ENCODE data around the gene SNX30. TPM values are rescaled to one million over a fixed set of nuclear protein-coding genes. Genes with fewer than 3 reads are reported as not detected.

The SNX30 gene
- total RNA-seq, 1 experiment from 2014 or later, result 6.4 TPM

DNA sequence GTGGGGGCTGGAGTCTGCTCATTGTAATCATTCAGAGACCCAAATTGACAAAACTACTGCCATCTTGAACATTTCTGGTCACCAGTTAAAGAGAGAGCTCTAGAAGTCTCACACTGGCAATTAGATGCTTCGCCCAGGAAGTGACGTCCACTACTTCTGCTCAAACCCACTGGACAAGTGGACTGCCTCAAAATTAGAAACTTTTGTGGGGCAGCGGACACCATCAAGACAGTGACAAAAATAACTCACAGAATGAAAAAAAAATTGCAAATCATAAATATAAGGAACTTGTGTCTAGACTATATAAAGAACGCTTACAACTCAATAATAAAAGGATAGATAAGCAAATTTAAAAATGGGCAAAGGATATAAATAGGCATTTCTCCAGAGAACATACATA, 149.9 kb downstream of the SNX30 start:
- Histone ChIP-seq H3K79me2 (ENCODE audit: low read length) (no peaks in the 10 kb centered on the region), H3K27me3 (ENCODE audit: low read length) (no peaks in the 10 kb centered on the region), H3K36me3 (ENCODE audit: low read depth, low read length) (no peaks in the 10 kb centered on the region), H3K9me2 (replicated peaks; ENCODE audit: low read length) (no peaks in the 10 kb centered on the region), H2AFZ (ENCODE audit: low read length) (no peak overlapping the region), H4K20me1 (ENCODE audit: low read length) (no peaks in the 10 kb centered on the region), H3K9me3 (ENCODE audit: low read length) (no peaks in the 10 kb centered on the region), H3F3A (ENCODE audit: low read length, unreplicated experiment) (no peaks in the 10 kb centered on the region), H3K4me3 (ENCODE audit: low read length) (no peak overlapping the region), H3K4me2 (ENCODE audit: low read length) (no peak overlapping the region), H3K4me1 (ENCODE audit: insufficient read depth, low read length) (peaks cover 13% of the 10 kb centered on the region; the same call in 1 of the 2 replicates), H3K9ac (ENCODE audit: low read length) (no peak overlapping the region), H3K27ac (ENCODE audit: low read length) (no peak overlapping the region)
- ChIA-PET POLR2A (ENCODE audit: unreplicated experiment) (no interaction called here), CTCF (no interaction called here)
- TF ChIP-seq EZH2 (IDR thresholded peaks at IDR 0.05; ENCODE audit: low read length, unreplicated experiment), result no peak
- no peak for TF ChIP-seq EZH2phosphoT487 (IDR thresholded peaks at IDR 0.05; ENCODE audit: borderline replicate concordance, low read length)
- TF ChIP-seq CTCF (conservative IDR thresholded peaks at IDR 0.05; ENCODE audit: low read depth, low read length), result no peak
- no TSS peak for BruUV-seq (replicated peaks)
- ATAC-seq (no peak), DNase-seq (no peak)
- intact Hi-C loops (cut with micrococcal nuclease), result no loop called here

DNA sequence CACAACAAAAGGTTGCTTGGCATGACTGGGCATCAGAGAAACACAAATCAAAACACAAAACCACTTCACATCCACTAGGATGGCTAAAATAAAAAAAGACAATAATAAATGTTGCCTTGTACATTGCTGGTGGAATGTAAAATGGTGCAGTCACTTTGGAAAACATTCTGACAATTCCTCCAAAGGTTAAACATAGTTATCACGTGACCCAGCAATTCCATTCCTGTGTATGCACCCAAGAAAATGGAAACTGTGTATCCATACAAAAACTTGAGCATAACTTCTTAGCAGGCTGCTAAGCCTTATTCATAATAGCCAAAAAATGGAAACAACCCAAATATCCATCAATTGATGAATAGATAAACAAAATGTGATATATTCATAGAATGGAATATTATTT, 150.3 kb downstream of the SNX30 start:
- no TSS peak for BruUV-seq (replicated peaks)
- intact Hi-C loops (cut with micrococcal nuclease), result no loop called here
- Histone ChIP-seq H3K9ac (ENCODE audit: low read length) (no peak overlapping the region), H3K36me3 (ENCODE audit: low read depth, low read length) (no peaks in the 10 kb centered on the region), H3K4me3 (ENCODE audit: low read length) (no peak overlapping the region), H3K9me3 (ENCODE audit: low read length) (no peaks in the 10 kb centered on the region), H4K20me1 (ENCODE audit: low read length) (no peaks in the 10 kb centered on the region), H3K27ac (ENCODE audit: low read length) (no peak overlapping the region), H2AFZ (ENCODE audit: low read length) (no peak overlapping the region), H3F3A (ENCODE audit: low read length, unreplicated experiment) (no peaks in the 10 kb centered on the region), H3K4me2 (ENCODE audit: low read length) (no peak overlapping the region), H3K9me2 (replicated peaks; ENCODE audit: low read length) (no peaks in the 10 kb centered on the region), H3K4me1 (ENCODE audit: insufficient read depth, low read length) (peaks cover 13% of the 10 kb centered on the region; the same call in 1 of the 2 replicates), H3K27me3 (ENCODE audit: low read length) (no peaks in the 10 kb centered on the region), H3K79me2 (ENCODE audit: low read length) (no peaks in the 10 kb centered on the region)
- no peak for TF ChIP-seq EZH2phosphoT487 (IDR thresholded peaks at IDR 0.05; ENCODE audit: borderline replicate concordance, low read length)
- no peak for TF ChIP-seq EZH2 (IDR thresholded peaks at IDR 0.05; ENCODE audit: low read length, unreplicated experiment)
- no peak for TF ChIP-seq CTCF (conservative IDR thresholded peaks at IDR 0.05; ENCODE audit: low read depth, low read length)
- DNase-seq, result no peak
- ATAC-seq, result no peak
- POLR2A ChIA-PET (ENCODE audit: unreplicated experiment), result no interaction called here
- CTCF ChIA-PET, result no interaction called here

GRCh38 chr9:112905084-112905483, 154.5 kb downstream of the SNX30 start:
- BruUV-seq (replicated peaks), result no TSS peak
- no peaks in the 10 kb centered on the region for H3K9me2 ChIP-seq (replicated peaks; ENCODE audit: low read length)

More at GRCh38 chr9:112905084-112905483, 154.5 kb downstream of the SNX30 start:
- no peaks in the 10 kb centered on the region for H3K79me2 ChIP-seq (ENCODE audit: low read length)
- no peak for DNase-seq
- H3K36me3 ChIP-seq (ENCODE audit: low read depth, low read length), result no peaks in the 10 kb centered on the region
- POLR2A ChIA-PET (ENCODE audit: unreplicated experiment), result interaction anchor here (0.6 kb wide), 1 partner anchor 148 kb away, joined by 5 read pairs; no protein-coding TSS in a partner anchor
- H4K20me1 ChIP-seq (ENCODE audit: low read length), result no peaks in the 10 kb centered on the region
- H3K27ac ChIP-seq (ENCODE audit: low read length), result no peak overlapping the region
- no peak overlapping the region for H3K4me3 ChIP-seq (ENCODE audit: low read length)
- no peak overlapping the region for H3K9ac ChIP-seq (ENCODE audit: low read length)
- H3K4me1 ChIP-seq (ENCODE audit: insufficient read depth, low read length), result 0 out of 2 replicates have a peak, but pooled peaks cover 4% of the 10 kb centered on the region
- H3K4me2 ChIP-seq (ENCODE audit: low read length), result no peak overlapping the region
- TF ChIP-seq EZH2phosphoT487 (IDR thresholded peaks at IDR 0.05; ENCODE audit: borderline replicate concordance, low read length) (no peak), CTCF (conservative IDR thresholded peaks at IDR 0.05; ENCODE audit: low read depth, low read length) (no peak), EZH2 (IDR thresholded peaks at IDR 0.05; ENCODE audit: low read length, unreplicated experiment) (no peak)
- H2AFZ ChIP-seq (ENCODE audit: low read length), result no peak overlapping the region
- no peaks in the 10 kb centered on the region for H3K27me3 ChIP-seq (ENCODE audit: low read length)
- intact Hi-C loops (cut with micrococcal nuclease), result no loop called here
- CTCF ChIA-PET, result no interaction called here
- no peak for ATAC-seq
- no peaks in the 10 kb centered on the region for H3F3A ChIP-seq (ENCODE audit: low read length, unreplicated experiment)
- H3K9me3 ChIP-seq (ENCODE audit: low read length), result no peaks in the 10 kb centered on the region
